Stimulated activated CD8-positive, alpha-beta memory T cell treated with anti-CD3 and anti-CD28 coated beads, Interleukin-4, amount 100 ng/mL, for 4 hours (primary cell): Measurements from ENCODE around the gene SYT8.

Experiments
- DNase-seq, 2 donors: peaks; one replicate each; pipeline ENCODE4 v3.0.0-alpha.2; 2020; ENCODE audit warnings: low read depth in 2 of 2, low spot score in 1 of 2

SYT8 gene

GRCh38 chr11:1844221-1845094 is 9.7 kb downstream of the SYT8 start:
- no peak for DNase-seq

- DNase-seq = no peak
Measured at GRCh38 chr11:1845095-1845429, 10.3 kb downstream of the SYT8 start.

GRCh38 chr11:1845561-1846452 is 11.0 kb downstream of the SYT8 start:
- DNase-seq = no peak

GRCh38 chr11:1846453-1846932 is 11.7 kb downstream of the SYT8 start:
- DNase-seq = no peak

- DNase-seq = no peak
Measured at GRCh38 chr11:1847006-1847735, 12.4 kb downstream of the SYT8 start.

GRCh38 chr11:1847926-1848639 is 13.3 kb downstream of the SYT8 start:
- DNase-seq = no peak

- DNase-seq = no peak
Measured at GRCh38 chr11:1848640-1849430, 14.0 kb downstream of the SYT8 start.

GRCh38 chr11:1851468-1852180 is 16.8 kb downstream of the SYT8 start:
- no peak for DNase-seq

- no peak for DNase-seq
Measured at GRCh38 chr11:1852271-1852876, 17.6 kb downstream of the SYT8 start.

- DNase-seq = peak; percentile 53 to 71
Measured at GRCh38 chr11:1852877-1853276, 18.1 kb downstream of the SYT8 start, which contains the start of gene LSP1. Gene LSP1 (plus strand): TSS chr11:1853084. CDS start chr11:1853145, 61 bp downstream.

- DNase-seq = no peak
Measured at GRCh38 chr11:1853376-1854131, 18.8 kb downstream of the SYT8 start.

- DNase-seq = no peak
Measured at GRCh38 chr11:1854132-1854948, 19.6 kb downstream of the SYT8 start.

- DNase-seq = no peak
Measured at GRCh38 chr11:1854949-1855885, 20.4 kb downstream of the SYT8 start.

- no peak for DNase-seq
Measured at GRCh38 chr11:1855886-1856265, 21.1 kb downstream of the SYT8 start.

- no peak for DNase-seq
Measured at GRCh38 chr11:1856306-1857005, 21.7 kb downstream of the SYT8 start.
